ENCODE measurements around the gene ST8SIA6. TPM values are rescaled to one million over a fixed set of nuclear protein-coding genes. Genes with fewer than 3 reads are reported as not detected.
A peak's percentile ranks its signal among the peaks of the same experiment; 100 is the strongest.

ST8SIA6 gene
- total and polyA plus RNA-seq, 9 of the 15 experiments (the other 6 are each of a cell fraction or from before 2014, with no cell fraction given) = 0.69 to 6.7 (median 5.0) TPM

DNA sequence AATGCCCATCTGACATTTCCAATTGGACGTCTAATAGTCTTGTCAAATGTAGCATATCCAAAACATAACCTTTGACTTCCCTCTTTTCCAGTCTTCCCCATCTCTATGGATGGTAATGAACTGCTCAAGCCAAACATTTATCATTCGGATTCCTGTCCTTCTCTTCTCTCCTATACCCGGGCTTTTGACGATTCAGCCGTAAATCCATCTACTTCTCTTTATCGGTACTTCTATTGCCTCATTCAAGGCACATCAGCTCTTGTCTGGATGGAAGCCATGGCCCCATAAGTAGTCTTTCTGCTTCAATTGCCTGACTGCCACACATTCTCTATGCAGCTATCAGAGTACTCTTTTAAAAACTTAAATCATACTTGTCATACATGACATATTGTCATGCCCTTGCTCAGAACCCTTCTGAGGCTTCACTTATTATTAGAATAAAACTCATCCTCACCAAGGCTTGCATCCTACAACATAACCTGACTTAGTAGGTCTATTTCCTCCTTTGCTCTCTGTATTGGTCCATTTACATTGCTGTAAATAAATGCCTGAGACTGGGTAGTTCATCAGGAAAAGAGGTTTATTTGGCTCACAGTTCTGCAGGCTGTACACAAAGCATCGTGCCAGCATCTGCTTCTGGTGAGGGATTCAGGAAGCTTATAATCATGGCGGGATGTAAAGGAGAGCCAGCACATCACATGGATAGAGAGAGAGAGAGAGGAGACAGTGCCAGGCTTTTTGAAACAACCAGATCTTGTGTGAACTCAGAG is 37.8 kb downstream of the ST8SIA6 start (continued):
- TF ChIP-seq, protein P1, sequence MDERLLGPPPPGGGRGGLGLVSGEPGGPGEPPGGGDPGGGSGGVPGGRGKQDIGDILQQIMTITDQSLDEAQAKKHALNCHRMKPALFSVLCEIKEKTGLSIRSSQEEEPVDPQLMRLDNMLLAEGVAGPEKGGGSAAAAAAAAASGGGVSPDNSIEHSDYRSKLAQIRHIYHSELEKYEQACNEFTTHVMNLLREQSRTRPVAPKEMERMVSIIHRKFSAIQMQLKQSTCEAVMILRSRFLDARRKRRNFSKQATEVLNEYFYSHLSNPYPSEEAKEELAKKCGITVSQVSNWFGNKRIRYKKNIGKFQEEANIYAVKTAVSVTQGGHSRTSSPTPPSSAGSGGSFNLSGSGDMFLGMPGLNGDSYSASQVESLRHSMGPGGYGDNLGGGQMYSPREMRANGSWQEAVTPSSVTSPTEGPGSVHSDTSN (CRISPR knock-in tag; IDR thresholded peaks at IDR 0.05; ENCODE audit: low read depth) = no peak
- TF ChIP-seq, protein P1 (tag; conservative IDR thresholded peaks at IDR 0.05; ENCODE audit: low read depth) = peak; percentile 92
- TF ChIP-seq, protein P2, sequence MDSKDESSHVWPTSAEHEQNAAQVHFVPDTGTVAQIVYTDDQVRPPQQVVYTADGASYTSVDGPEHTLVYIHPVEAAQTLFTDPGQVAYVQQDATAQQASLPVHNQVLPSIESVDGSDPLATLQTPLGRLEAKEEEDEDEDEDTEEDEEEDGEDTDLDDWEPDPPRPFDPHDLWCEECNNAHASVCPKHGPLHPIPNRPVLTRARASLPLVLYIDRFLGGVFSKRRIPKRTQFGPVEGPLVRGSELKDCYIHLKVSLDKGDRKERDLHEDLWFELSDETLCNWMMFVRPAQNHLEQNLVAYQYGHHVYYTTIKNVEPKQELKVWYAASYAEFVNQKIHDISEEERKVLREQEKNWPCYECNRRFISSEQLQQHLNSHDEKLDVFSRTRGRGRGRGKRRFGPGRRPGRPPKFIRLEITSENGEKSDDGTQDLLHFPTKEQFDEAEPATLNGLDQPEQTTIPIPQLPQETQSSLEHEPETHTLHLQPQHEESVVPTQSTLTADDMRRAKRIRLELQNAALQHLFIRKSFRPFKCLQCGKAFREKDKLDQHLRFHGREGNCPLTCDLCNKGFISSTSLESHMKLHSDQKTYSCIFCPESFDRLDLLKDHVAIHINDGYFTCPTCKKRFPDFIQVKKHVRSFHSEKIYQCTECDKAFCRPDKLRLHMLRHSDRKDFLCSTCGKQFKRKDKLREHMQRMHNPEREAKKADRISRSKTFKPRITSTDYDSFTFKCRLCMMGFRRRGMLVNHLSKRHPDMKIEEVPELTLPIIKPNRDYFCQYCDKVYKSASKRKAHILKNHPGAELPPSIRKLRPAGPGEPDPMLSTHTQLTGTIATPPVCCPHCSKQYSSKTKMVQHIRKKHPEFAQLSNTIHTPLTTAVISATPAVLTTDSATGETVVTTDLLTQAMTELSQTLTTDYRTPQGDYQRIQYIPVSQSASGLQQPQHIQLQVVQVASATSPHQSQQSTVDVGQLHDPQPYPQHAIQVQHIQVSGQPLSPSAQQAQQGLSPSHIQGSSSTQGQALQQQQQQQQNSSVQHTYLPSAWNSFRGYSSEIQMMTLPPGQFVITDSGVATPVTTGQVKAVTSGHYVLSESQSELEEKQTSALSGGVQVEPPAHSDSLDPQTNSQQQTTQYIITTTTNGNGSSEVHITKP (IDR thresholded peaks at IDR 0.05; ENCODE audit: partially characterized antibody) = no peak
- TF ChIP-seq POLR3G (IDR thresholded peaks at IDR 0.05; ENCODE audit: extremely low read depth, insufficient read length, insufficient replicate concordance) (no peak), CEBPG (CRISPR knock-in tag; IDR thresholded peaks at IDR 0.05) (no peak), CEBPG (tag; conservative IDR thresholded peaks at IDR 0.05 in 1 of 2, IDR thresholded peaks at IDR 0.05 in 1 of 2) (0 out of 4 replicates have a peak, but pooled peaks of 1 of the 2 experiments have one; percentile 9), MEF2A (IDR thresholded peaks at IDR 0.05; ENCODE audit: control insufficient read depth, low read depth, low read length) (no peak), ZBTB17 (CRISPR knock-in tag; IDR thresholded peaks at IDR 0.05) (no peak), MCM3 (IDR thresholded peaks at IDR 0.05) (no peak), NFRKB (IDR thresholded peaks at IDR 0.05; ENCODE audit: low read depth) (no peak)
- TF ChIP-seq, protein P3, sequence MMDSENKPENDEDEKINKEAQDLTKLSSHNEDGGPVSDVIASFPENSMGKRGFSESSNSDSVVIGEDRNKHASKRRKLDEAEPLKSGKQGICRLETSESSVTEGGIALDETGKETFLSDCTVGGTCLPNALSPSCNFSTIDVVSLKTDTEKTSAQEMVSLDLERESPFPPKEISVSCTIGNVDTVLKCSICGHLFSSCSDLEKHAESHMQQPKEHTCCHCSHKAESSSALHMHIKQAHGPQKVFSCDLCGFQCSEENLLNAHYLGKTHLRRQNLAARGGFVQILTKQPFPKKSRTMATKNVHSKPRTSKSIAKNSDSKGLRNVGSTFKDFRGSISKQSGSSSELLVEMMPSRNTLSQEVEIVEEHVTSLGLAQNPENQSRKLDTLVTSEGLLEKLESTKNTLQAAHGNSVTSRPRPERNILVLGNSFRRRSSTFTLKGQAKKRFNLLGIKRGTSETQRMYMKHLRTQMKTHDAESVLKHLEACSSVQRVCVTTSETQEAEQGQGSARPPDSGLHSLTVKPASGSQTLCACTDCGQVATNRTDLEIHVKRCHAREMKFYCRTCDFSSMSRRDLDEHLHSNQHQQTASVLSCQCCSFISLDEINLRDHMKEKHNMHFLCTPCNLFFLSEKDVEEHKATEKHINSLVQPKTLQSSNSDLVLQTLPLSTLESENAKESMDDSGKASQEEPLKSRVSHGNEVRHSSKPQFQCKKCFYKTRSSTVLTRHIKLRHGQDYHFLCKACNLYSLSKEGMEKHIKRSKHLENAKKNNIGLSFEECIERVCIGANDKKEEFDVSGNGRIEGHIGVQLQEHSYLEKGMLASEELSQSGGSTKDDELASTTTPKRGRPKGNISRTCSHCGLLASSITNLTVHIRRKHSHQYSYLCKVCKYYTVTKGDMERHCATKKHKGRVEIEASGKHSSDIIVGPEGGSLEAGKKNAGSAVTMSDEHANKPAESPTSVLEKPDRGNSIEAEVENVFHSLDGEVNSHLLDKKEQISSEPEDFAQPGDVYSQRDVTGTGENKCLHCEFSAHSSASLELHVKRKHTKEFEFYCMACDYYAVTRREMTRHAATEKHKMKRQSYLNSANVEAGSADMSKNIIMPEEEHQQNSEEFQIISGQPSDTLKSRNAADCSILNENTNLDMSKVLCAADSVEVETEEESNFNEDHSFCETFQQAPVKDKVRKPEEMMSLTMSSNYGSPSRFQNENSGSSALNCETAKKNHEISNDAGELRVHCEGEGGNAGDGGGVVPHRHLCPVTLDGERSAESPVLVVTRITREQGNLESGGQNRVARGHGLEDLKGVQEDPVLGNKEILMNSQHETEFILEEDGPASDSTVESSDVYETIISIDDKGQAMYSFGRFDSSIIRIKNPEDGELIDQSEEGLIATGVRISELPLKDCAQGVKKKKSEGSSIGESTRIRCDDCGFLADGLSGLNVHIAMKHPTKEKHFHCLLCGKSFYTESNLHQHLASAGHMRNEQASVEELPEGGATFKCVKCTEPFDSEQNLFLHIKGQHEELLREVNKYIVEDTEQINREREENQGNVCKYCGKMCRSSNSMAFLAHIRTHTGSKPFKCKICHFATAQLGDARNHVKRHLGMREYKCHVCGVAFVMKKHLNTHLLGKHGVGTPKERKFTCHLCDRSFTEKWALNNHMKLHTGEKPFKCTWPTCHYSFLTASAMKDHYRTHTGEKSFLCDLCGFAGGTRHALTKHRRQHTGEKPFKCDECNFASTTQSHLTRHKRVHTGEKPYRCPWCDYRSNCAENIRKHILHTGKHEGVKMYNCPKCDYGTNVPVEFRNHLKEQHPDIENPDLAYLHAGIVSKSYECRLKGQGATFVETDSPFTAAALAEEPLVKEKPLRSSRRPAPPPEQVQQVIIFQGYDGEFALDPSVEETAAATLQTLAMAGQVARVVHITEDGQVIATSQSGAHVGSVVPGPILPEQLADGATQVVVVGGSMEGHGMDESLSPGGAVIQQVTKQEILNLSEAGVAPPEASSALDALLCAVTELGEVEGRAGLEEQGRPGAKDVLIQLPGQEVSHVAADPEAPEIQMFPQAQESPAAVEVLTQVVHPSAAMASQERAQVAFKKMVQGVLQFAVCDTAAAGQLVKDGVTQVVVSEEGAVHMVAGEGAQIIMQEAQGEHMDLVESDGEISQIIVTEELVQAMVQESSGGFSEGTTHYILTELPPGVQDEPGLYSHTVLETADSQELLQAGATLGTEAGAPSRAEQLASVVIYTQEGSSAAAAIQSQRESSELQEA (IDR thresholded peaks at IDR 0.05; ENCODE audit: low read depth) = no peak

All from K562 (cell line).